ENCODE data around the gene MYOM1. TPM values are rescaled to one million over a fixed set of nuclear protein-coding genes. Genes with fewer than 3 reads are reported as not detected.

MYOM1 gene
- total RNA-seq, 4 donors from 2014 or later: 0.23 to 2.5 (median 0.52) TPM

DNA sequence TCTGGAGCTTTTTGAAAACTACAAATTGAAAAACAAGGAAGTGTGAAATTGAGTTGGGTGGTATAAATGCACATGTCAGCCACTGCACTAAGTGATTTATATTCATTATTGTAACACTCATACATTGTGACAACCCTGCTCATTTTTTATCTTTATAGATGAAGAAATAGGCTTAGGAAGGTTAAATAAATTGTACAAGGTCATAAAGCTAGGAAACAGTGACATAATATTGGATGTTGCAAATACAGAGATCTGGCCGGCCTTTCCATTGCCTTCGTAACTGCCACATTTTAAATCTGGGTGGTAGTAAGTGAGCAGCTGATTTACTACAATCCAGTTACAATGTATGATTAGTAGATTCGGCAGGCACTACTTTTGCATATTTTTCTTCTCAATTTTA, 130.2 kb downstream of the MYOM1 start:
- intact Hi-C loops (cut with DNase I): no loop called here
- DNase-seq: no peak
- 73 to 74% methylated on average over 3 of the region's 3 CpGs for WGBS, 2 donors

DNA sequence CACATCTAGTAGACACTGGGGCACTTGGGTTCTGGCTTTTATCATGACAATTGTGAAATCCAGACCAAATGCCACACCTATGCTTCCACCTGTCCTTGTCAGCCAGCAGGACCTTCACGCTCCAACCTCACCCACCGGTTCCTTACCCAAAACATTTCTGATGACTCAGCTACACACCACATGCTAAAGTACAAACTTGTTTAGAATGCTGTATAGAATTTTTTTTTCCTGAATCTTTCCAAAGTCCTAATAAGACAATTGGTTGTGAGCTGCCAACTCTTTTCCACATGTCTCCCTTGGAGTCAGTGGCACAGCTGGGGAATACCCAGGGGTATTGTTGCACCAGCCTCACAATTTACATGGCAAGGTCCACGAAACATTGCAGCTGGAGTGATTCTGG, 131.3 kb downstream of the MYOM1 start:
- no peaks in the 10 kb centered on the region for H3K36me3 ChIP-seq
- peaks cover 0 to 4% (median 0%) of the 10 kb centered on the region in 3 donors for H3K4me1 ChIP-seq
- 43 to 45% methylated on average over 3 of the region's 3 CpGs for WGBS, 2 donors
- intact Hi-C loops (cut with DNase I): no loop called here
- no peak overlapping the region for H3K27ac ChIP-seq
- no peaks in the 10 kb centered on the region for H3K9me3 ChIP-seq
- TF ChIP-seq, protein P1, sequence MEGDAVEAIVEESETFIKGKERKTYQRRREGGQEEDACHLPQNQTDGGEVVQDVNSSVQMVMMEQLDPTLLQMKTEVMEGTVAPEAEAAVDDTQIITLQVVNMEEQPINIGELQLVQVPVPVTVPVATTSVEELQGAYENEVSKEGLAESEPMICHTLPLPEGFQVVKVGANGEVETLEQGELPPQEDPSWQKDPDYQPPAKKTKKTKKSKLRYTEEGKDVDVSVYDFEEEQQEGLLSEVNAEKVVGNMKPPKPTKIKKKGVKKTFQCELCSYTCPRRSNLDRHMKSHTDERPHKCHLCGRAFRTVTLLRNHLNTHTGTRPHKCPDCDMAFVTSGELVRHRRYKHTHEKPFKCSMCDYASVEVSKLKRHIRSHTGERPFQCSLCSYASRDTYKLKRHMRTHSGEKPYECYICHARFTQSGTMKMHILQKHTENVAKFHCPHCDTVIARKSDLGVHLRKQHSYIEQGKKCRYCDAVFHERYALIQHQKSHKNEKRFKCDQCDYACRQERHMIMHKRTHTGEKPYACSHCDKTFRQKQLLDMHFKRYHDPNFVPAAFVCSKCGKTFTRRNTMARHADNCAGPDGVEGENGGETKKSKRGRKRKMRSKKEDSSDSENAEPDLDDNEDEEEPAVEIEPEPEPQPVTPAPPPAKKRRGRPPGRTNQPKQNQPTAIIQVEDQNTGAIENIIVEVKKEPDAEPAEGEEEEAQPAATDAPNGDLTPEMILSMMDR (IDR thresholded peaks at IDR 0.05): no peak
- TF ChIP-seq POLR2A (IDR thresholded peaks at IDR 0.05): no peak
- no peak overlapping the region for H3K4me3 ChIP-seq
- H3K27me3 ChIP-seq: no peaks in the 10 kb centered on the region
- no peak for DNase-seq

More for the DNA sequence above, 130.2 kb downstream of the MYOM1 start:
- TF ChIP-seq POLR2A (IDR thresholded peaks at IDR 0.05): no peak
- TF ChIP-seq, protein P1 (IDR thresholded peaks at IDR 0.05): no peak
- H3K9me3 ChIP-seq: no peaks in the 10 kb centered on the region
- no peaks in the 10 kb centered on the region for H3K36me3 ChIP-seq
- no peaks in the 10 kb centered on the region for H3K27me3 ChIP-seq
- no peak overlapping the region for H3K27ac ChIP-seq
- H3K4me3 ChIP-seq: no peak overlapping the region
- peaks cover 0 to 4% (median 0%) of the 10 kb centered on the region in 3 donors for H3K4me1 ChIP-seq

DNA sequence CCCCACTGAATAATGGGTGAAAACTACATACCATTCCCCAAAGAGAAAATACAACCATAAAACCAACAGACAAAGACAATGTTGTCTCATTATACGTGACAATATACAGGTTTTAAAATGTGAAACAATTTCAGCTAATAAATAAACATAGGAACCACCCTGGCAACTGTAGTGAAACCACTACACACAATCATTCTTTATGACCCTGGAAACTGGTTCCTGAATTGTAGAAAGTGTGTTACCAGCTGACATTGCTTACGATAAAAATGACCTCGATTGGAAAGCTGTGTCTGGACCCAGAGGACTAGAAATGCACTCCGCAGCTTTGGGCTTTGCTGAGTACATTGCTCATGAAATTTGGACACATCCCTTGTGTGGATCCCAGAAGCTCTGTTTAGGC, 132.9 kb downstream of the MYOM1 start:
- Histone ChIP-seq H3K36me3 (no peaks in the 10 kb centered on the region), H3K4me1 (peaks cover 0 to 4% (median 0%) of the 10 kb centered on the region in 3 donors), H3K4me3 (no peak overlapping the region), H3K27me3 (no peaks in the 10 kb centered on the region), H3K9me3 (no peaks in the 10 kb centered on the region), H3K27ac (no peak overlapping the region)
- DNase-seq: no peak
- TF ChIP-seq POLR2A (IDR thresholded peaks at IDR 0.05): no peak
- TF ChIP-seq, protein P1 (IDR thresholded peaks at IDR 0.05): no peak
- intact Hi-C loops (cut with DNase I): no loop called here
- 80 to 88% methylated on average over 4 of the region's 4 CpGs for WGBS, 2 donors

DNA sequence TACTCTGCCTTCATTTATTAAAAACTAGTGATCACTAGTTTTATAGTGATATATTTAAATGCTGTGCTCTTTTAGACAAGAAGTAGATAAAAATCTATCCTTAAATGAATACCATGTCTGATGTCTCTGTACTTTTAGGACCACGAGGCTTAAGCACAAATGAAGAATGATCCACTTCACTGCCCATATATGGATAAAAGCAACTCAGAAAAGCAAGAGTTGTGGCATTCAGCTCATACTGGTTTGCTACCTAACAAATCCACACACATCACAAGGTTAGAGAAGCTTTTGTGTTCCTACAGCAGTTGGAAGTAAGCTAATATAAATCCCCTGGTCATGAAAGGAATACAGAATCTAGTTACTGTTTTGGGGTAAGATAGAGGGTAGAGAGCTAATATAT, 134.2 kb downstream of the MYOM1 start:
- WGBS, 2 donors: 60 to 61% methylated on average over 1 of the region's 1 CpG
- Histone ChIP-seq H3K27me3 (no peaks in the 10 kb centered on the region), H3K27ac (no peak overlapping the region), H3K4me1 (peaks cover 0 to 4% (median 0%) of the 10 kb centered on the region in 3 donors), H3K36me3 (no peaks in the 10 kb centered on the region), H3K4me3 (no peak overlapping the region), H3K9me3 (no peaks in the 10 kb centered on the region)
- no peak for TF ChIP-seq POLR2A (IDR thresholded peaks at IDR 0.05)
- TF ChIP-seq, protein P1 (IDR thresholded peaks at IDR 0.05): no peak
- intact Hi-C loops (cut with DNase I): no loop called here
- no peak for DNase-seq

DNA sequence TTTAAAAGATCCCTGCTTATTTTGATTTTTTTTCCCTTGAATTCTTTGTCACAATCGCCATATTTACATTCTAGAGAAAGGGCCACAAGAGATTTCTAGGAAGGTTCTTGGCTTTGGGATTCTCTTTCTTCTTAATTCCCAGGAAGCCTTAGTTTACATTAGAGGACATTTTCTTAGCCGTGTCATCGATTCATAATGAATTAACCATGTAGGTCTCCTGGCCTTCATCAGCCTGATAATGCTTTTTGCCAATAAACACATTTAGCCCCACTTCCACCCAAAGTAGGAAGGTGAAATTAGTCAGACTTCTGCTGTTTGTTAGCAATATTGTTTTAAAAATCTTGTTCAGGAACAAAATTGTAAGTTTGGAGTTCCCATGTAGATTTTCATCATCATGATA, 135.6 kb downstream of the MYOM1 start:
- intact Hi-C loops (cut with DNase I): no loop called here
- H3K36me3 ChIP-seq: no peaks in the 10 kb centered on the region
- WGBS, 2 donors: 63 to 67% methylated on average over 3 of the region's 3 CpGs
- H3K4me1 ChIP-seq: peaks cover 0 to 4% (median 0%) of the 10 kb centered on the region in 3 donors
- H3K27me3 ChIP-seq: no peaks in the 10 kb centered on the region
- DNase-seq: no peak
- H3K27ac ChIP-seq: no peak overlapping the region
- H3K9me3 ChIP-seq: no peaks in the 10 kb centered on the region
- no peak overlapping the region for H3K4me3 ChIP-seq
- TF ChIP-seq, protein P1 (IDR thresholded peaks at IDR 0.05): no peak
- TF ChIP-seq POLR2A (IDR thresholded peaks at IDR 0.05): no peak
